Spinal cord (tissue), 10 donors: ENCODE measurements around the gene FAM193B. TPM values are rescaled to one million over a fixed set of nuclear protein-coding genes. Genes with fewer than 3 reads are reported as not detected.
"Not testable (repeated sequence)": the region's sequence is repeated elsewhere in the genome, so short reads cannot be mapped to it uniquely, and the experiment has no call there.

ENCODE experiments used
- DNase-seq, 6 donors: peaks; one replicate each; pipeline versions ENCODE4 v3.0.0 to v3.0.0-alpha.2; 2013 to 2015; ENCODE audit warnings: low spot score in 6 of 6, low read depth in 4 of 6
- H3K27ac ChIP-seq: one replicate; pipeline ENCODE4 v1.5.1; 2013; ENCODE audit warnings: low read depth, low read length, control low read depth
- H3K27me3 ChIP-seq: one replicate; pipeline ENCODE4 v1.6.1; 2013; ENCODE audit warnings: low read length; ENCODE audit not compliant: control insufficient read depth, insufficient read depth
- H3K36me3 ChIP-seq: one replicate; pipeline ENCODE4 v1.6.1; 2013; ENCODE audit warnings: low read length; ENCODE audit not compliant: control insufficient read depth, insufficient read depth
- H3K4me1 ChIP-seq: one replicate; pipeline ENCODE4 v1.6.1; 2013; ENCODE audit warnings: low read length; ENCODE audit not compliant: control insufficient read depth, insufficient read depth
- H3K4me3 ChIP-seq: one replicate; pipeline ENCODE4 v1.5.1; 2013; ENCODE audit warnings: low read depth, low read length, control low read depth
- H3K9me3 ChIP-seq: one replicate; pipeline ENCODE4 v1.6.1; 2013; ENCODE audit warnings: low read length; ENCODE audit not compliant: control insufficient read depth, insufficient read depth
- whole genome bisulfite sequencing: methylation state at CpG from one replicate; pipeline ENCODE4 v1.1.5; 2013; ENCODE audit warnings: missing lambda C conversion rate; ENCODE audit not compliant: insufficient coverage; 5-methylcytosine and 5-hydroxymethylcytosine counted together
- polyA plus RNA-seq, 2 donors: library from polyadenylated mRNA; unstranded; fragments of 120-200 nt; gene quantifications; one replicate each; pipeline ENCODE4 v1.2.1, GENCODE V29; 2013; ENCODE audit not compliant: insufficient read length in 2 of 2
- total RNA-seq, 2 donors: library from RNA; depleted of rRNA in 1 of 2; stranded (reverse); fragments of 120-200 nt in 1 of 2; fragments of >200 nt in 1 of 2; gene quantifications; one replicate each; pipeline versions ENCODE4 v1.2.3 to v1.2.4, GENCODE V29; 2013 to 2014
- donor health status: healthy.

FAM193B gene
- total and polyA plus RNA-seq, 4 donors, result 21.6 to 115 (median 75.4) TPM

- Histone ChIP-seq H3K4me3 (no peak overlapping the region), H3K4me1 (peaks cover 58% of the 10 kb centered on the region), H3K27ac (no peak overlapping the region), H3K27me3 (no peaks in the 10 kb centered on the region), H3K36me3 (peaks cover 78% of the 10 kb centered on the region), H3K9me3 (no peaks in the 10 kb centered on the region)
- DNase-seq, result no peak
- 93% methylated on average over 51 of the region's 54 CpGs for WGBS
These were observed 62.2 kb downstream of the FAM193B start for GRCh38 chr5:177491983-177492746.

- 46% methylated on average over 27 of the region's 43 CpGs for WGBS
- DNase-seq, result peak in 1 of 6 donors; percentile 39
- H3K27ac ChIP-seq, result no peak overlapping the region
These were observed 62.9 kb downstream of the FAM193B start for GRCh38 chr5:177491429-177491945.

GRCh38 chr5:177490992-177491391 lies 63.4 kb downstream of the FAM193B start:
- H3K9me3 ChIP-seq, result no peaks in the 10 kb centered on the region
- no peak overlapping the region for H3K4me3 ChIP-seq
- peaks cover 46% of the 10 kb centered on the region for H3K4me1 ChIP-seq
- H3K36me3 ChIP-seq, result peaks cover 75% of the 10 kb centered on the region
- no peak for DNase-seq
- H3K27ac ChIP-seq, result no peak overlapping the region
- H3K27me3 ChIP-seq, result no peaks in the 10 kb centered on the region
- WGBS, result 85% methylated on average over 15 of the region's 16 CpGs

More at GRCh38 chr5:177491429-177491945, 62.9 kb downstream of the FAM193B start:
- Histone ChIP-seq H3K36me3 (peaks cover 79% of the 10 kb centered on the region), H3K4me3 (no peak overlapping the region), H3K27me3 (no peaks in the 10 kb centered on the region), H3K4me1 (peaks cover 51% of the 10 kb centered on the region), H3K9me3 (no peaks in the 10 kb centered on the region)

- H3K27me3 ChIP-seq, result no peaks in the 10 kb centered on the region
- H3K27ac ChIP-seq, result no peak overlapping the region
- peaks cover 40% of the 10 kb centered on the region for H3K4me1 ChIP-seq
- 93% methylated on average over 15 of the region's 15 CpGs for WGBS
- H3K4me3 ChIP-seq, result no peak overlapping the region
- H3K36me3 ChIP-seq, result peaks cover 76% of the 10 kb centered on the region
- DNase-seq, result no peak
- H3K9me3 ChIP-seq, result no peaks in the 10 kb centered on the region
These were observed 63.9 kb downstream of the FAM193B start for GRCh38 chr5:177490311-177490991.

- peaks cover 76% of the 10 kb centered on the region for H3K36me3 ChIP-seq
- H3K4me1 ChIP-seq, result peaks cover 28% of the 10 kb centered on the region
- no peak overlapping the region for H3K27ac ChIP-seq
- no peak for DNase-seq
- 61% methylated on average over 21 of the region's 26 CpGs for whole genome bisulfite sequencing
- no peak overlapping the region for H3K4me3 ChIP-seq
- H3K9me3 ChIP-seq, result no peaks in the 10 kb centered on the region
- no peaks in the 10 kb centered on the region for H3K27me3 ChIP-seq
These were observed 65.1 kb downstream of the FAM193B start for GRCh38 chr5:177489119-177489716.

GRCh38 chr5:177487975-177488374 lies 66.4 kb downstream of the FAM193B start:
- Histone ChIP-seq H3K36me3 (peaks cover 82% of the 10 kb centered on the region), H3K4me3 (no peak overlapping the region), H3K27me3 (no peaks in the 10 kb centered on the region), H3K27ac (no peak overlapping the region), H3K9me3 (no peaks in the 10 kb centered on the region), H3K4me1 (peaks cover 17% of the 10 kb centered on the region)
- WGBS, result 77% methylated on average over 10 of the region's 15 CpGs
- DNase-seq, result no peak

GRCh38 chr5:177487144-177487543 lies 67.2 kb downstream of the FAM193B start:
- H3K27me3 ChIP-seq, result no peaks in the 10 kb centered on the region
- peaks cover 82% of the 10 kb centered on the region for H3K36me3 ChIP-seq
- H3K9me3 ChIP-seq, result no peaks in the 10 kb centered on the region
- WGBS, result 97% methylated on average over 6 of the region's 8 CpGs
- H3K27ac ChIP-seq, result no peak overlapping the region
- H3K4me3 ChIP-seq, result no peak overlapping the region
- peaks cover 17% of the 10 kb centered on the region for H3K4me1 ChIP-seq
- DNase-seq, result no peak

GRCh38 chr5:177486256-177486655 lies 68.1 kb downstream of the FAM193B start:
- no peaks in the 10 kb centered on the region for H3K9me3 ChIP-seq
- no peaks in the 10 kb centered on the region for H3K27me3 ChIP-seq
- H3K36me3 ChIP-seq, result peaks cover 79% of the 10 kb centered on the region
- H3K4me3 ChIP-seq, result no peak overlapping the region
- WGBS, result 92% methylated on average over 3 of the region's 3 CpGs
- peaks cover 15% of the 10 kb centered on the region for H3K4me1 ChIP-seq
- no peak for DNase-seq
- H3K27ac ChIP-seq, result no peak overlapping the region

- H3K9me3 ChIP-seq, H3K4me3 ChIP-seq, DNase-seq, H3K27ac ChIP-seq, H3K27me3 ChIP-seq: not testable (repeated sequence)
- peaks cover 74% of the 10 kb centered on the region for H3K36me3 ChIP-seq
- WGBS, result no CpG with 5 or more reads among the region's 3 CpGs
- peaks cover 10% of the 10 kb centered on the region for H3K4me1 ChIP-seq
These were observed 68.6 kb downstream of the FAM193B start for GRCh38 chr5:177485753-177486152.
